NCI-H82 (cell line): Measurements from ENCODE around the gene MAP2K1.
A peak's percentile ranks its signal among the peaks of the same experiment; 100 is the strongest.

Experiments used
- DNase-seq: peaks from one replicate; lab custom pipeline; 2025; lab: John Stamatoyannopoulos, UW

Gene MAP2K1

DNA sequence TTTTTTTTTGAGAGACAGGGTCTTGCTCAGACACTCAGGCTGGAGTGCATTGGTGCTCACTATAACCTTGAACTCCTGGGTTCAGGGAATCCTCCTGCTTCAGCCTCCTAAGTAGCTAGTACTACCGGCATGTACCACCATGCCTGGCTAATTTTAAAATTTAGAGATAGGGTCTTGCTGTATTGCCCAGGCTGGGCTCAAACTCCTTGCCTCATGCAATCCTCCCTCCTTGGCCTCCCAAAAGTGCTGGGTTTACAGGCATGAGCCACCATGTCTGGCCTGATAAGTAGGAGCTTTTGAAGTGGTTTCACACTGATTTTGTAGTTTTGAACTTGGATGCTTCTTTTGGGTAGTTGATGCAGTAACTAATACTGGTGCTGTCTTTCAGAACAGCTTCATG, 7.8 kb downstream of the MAP2K1 start:
- no peak for DNase-seq

DNA sequence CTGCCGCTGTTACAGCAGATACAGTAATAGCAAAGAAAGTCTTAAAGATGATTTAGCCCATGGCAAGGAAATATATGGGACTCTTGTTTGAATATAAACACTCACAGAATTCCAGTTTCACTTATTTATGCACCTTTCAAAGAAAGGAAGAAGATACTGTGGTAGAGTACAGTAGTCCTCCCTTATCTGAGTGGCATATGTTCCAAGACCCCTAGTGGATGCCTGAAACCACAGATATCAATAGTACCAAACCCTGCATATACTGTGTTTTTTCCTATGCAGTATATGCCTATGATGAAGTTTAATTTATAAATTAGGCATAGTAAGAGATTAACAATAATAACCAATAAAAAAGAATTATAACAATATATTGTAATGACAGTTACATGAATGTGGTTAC, 8.2 kb downstream of the MAP2K1 start:
- no peak for DNase-seq

DNA sequence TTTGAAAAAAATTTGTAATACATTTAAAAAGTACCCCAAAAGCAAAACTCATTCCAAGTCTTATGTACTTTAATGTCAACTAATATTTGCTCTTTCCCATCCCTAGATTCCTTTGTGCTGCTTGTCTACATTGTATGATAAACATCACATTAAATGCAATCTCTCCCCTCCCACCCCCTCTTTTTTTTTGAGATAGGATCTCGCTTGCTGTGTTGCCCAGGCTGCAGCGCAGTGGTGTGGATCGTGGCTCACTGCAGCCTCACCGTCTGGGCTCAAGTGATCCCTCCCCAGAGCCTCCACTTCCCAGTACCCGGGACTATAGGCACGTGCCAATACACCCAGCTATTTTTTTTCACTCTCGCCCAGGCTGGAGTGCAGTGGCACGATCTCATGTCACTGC, 12.6 kb downstream of the MAP2K1 start:
- no peak for DNase-seq

DNA sequence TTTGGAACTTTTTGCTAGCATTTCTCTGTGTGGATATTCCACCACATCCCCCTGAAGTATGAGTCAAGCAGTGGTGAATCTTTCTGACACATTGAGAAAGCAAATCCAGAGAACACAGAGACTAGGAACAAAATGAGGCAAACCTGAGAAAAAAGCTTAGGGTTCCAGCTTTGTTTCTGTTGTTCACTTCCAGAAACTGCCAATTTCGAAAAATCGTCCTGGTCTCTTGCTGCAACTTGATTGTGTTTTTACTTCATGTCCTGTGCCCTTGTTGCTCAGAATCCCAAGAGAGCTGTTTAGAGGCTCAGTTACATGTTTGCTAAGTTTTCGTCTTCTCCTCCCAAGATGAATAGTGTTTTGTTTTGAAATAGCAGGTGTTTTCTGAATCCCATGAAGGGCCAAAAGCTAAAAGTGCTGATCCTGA, 13.7 kb downstream of the MAP2K1 start:
- DNase-seq = no peak

DNA sequence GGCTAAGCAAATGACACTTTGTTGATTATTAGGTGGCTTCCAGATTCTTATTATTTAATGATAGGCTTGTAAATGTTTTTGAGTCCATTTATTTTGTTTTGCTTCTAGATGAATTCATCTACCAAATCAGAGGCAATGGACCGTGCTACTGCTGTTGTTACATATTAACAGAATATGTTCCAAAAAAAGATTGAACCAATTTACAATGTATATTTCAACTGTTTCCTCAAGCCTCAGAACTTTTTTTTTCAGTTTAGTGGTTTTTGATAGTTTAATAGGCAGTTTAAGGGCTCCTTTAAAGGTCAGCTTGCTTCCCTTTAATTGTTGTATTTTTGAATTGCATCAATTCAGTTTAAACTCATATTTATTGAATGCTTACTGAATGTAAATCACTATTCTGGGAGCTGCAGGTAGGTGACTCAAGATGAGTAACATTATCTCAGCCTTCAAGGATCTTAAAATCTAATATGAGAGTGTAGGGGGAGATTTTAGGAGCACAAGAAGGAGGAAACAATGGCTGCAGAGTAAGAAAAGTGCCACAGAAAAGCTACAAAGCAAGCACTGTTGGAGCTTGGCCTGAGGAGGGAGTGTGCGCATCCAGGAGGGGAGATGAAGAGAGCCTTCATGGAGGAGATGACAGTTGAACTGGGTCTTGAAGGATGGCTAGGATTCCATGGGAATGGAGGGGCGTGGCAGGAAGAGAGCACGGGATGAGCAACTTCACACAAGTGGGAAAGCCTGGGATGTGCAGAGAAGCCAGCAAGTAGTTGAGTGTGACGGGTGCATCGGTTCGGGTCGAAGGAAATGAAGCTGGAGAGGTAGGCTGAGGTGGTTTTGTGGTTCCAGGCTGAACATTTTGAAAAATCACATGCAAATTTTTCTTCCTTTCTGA, 14.7 kb downstream of the MAP2K1 start:
- no peak for DNase-seq

DNA sequence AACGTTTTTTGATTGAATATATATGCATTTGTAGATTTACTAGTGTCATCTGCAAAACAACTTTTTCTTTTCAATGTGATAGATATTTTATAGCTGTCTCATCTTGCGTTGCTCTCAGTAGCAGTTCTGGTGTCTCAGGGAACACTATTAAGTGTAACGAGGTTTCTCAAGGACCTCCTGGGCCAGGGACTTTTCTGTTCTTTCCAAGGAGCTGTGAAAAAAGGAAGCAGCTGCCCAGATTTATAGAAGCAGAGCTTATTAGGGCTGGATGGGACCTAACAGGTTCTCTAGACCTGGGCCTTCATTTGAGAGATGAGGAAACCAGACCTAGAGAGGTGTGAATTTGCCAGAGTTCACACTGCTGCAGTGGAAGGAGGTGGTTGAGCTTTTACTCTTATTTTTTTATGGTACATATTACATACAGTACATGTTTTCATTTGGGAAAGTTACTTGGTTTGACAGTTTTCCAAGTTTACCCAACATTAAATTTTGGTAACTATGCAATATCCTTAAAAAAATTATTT, 16.1 kb downstream of the MAP2K1 start:
- DNase-seq = no peak

DNA sequence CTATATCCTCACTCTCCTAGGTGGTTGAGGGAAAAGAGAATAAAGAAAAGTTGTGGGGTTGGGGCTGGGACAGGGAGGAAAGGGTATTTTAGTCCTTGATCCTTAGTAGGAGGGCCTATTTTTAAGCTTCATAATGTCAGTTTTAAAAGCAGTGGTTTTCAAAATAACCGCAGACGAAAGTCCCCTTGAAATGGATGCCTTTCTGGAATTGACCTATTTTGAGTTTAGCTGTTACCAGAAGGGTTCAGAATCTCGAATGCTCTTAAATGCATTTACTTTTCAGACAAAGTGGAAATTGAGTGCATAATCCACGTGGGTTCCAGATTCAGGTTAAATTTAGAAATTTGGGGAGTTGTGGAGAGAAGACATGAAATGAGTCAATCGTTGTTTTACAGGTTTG, 16.6 kb downstream of the MAP2K1 start:
- DNase-seq = no peak

DNA sequence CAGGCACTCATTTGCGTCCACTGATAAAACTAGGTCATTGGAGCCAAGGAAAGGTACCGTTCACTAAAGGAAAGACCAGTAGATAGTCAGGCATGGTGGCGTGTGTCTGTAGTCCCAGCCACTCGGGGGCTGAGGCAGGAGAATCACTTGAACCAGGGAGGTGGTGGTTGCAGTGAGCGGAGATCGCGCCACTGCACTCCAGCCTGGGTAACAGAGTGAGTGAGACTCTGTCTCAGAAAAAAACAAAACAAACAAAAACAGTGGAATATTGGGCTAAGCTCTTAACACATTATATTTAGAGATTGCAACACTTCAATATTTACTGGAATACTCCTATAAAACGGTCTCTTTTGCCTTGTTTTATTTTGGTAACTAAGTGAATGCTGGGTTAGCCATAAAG, 17.4 kb downstream of the MAP2K1 start:
- no peak for DNase-seq

DNA sequence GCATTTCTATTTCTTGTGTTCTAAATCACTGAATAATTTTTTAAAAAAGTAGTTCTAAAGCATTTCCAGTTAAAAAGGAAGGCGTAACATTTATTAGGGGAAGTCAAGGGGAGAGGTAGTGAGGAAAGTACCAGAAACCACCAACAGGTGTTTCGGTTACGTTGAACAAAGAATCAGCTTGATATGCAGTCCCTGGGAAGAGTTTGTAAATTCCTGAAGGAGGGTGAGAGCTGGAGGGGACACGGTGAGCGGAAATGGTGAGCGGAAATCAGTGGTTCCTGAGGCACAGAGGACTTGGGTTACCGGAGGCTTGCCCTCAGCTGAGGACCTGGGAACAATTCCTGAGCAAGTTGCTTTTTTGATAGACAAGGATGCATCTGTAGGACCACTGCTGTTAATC, 17.8 kb downstream of the MAP2K1 start:
- DNase-seq = no peak

DNA sequence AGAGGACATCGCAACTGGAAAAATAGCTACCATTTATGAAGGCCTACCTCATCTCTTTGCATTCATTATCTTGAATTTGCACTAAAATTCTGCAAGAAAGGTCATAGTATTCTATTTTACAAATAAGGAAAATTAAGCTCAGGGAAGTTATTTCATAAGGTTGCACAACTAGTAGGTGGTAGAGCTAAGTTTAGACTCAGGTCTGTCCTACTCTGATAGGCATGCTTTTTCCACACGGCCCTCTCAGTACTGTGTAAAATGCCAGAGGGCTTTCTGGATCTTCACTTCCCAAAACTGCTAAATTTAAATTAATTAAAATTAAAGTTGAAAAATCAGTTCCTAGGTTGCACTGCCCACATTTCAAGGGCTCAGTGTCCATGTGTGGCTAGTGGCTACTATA, 18.3 kb downstream of the MAP2K1 start:
- no peak for DNase-seq

DNA sequence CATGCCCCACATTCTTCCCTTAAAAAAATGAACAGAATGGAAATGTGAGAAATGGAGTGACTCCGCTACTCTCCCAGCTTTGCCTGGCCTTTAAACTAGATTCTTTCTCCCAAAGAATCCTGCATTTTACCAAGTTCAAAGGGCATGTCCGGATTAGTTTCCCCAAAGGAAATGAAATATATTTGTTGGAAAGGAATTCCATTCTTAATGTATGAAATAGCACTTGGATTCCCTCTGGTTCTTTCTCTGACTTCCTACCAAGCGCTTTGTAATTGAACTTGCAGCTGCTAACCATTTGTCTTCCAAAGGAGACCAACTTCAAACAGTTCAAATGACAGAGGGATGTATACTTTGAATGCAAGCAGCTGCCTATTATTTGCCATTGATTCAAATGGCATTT, 18.9 kb downstream of the MAP2K1 start:
- no peak for DNase-seq

DNA sequence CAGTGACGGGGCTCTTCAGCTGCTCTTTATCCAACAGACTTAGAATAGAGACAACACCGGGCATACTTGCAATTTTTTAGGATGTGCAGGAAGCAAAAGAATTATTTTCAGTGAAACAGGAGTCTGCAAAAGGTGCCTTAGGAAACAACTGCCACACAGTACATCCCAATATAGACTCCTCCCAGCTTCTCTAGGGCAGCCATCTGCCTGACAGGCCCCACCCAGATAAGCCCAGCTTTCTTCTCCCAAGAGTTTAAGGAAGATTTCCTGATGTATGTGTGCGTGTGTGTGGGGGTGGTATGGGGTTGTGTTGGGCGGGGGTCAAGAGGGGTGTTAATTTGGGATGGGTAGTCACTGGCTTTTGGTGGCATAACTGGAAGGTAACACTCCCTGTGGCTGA, 21.5 kb downstream of the MAP2K1 start:
- peak; percentile 62 for DNase-seq

DNA sequence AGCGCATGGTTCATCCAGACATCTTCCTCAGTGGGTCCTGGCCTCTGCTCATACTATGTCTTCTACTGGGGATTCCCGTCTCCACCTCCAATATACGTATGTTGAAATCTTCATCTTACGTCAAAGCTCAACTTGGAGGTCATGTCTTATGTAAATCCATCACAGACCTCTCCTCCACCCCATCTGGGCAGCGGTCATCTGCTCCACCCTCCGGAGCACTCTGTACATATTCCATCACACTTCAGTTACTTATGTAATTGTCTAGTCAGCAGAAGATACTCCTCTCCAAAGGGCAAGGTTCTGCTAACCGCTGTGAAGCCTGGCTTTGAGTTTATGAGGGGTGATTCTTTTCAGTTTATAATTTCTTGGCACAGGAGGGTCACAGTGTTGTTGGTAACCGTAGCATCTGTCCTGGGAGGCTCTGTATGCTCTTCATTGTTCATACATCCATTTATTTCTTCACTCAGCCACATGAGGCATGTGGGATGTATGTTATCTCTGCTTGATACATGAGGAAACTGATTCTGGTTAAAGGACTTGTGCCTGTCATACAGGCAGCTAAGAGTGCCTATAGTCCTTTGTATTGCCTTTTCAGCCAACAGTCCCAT, 22.1 kb downstream of the MAP2K1 start:
- no peak for DNase-seq

DNA sequence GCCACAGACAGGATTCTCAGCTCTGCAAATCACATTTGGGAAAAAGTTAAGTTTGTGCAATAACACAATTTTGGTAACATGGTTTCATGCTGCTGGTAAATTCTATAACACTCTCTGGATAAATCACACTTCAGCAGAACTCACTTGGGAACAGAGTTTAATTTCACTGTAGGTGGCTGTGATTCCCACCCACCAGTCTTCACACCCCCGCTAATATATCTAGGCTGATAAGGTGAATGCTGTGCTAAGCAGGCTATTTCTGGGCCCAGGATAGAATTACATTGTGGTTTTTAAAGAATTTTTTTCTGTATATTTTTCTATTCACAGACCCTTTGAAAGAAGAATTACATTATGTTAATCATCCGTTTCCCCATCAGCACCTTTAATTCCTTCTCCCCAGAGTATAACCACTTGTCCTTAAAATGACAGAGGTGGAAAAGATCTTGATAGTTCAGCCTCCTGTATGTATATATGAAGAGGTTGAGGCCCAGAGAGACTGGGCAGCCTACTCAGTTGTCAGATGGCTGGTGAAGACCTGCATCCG, 22.9 kb downstream of the MAP2K1 start:
- DNase-seq = no peak

DNA sequence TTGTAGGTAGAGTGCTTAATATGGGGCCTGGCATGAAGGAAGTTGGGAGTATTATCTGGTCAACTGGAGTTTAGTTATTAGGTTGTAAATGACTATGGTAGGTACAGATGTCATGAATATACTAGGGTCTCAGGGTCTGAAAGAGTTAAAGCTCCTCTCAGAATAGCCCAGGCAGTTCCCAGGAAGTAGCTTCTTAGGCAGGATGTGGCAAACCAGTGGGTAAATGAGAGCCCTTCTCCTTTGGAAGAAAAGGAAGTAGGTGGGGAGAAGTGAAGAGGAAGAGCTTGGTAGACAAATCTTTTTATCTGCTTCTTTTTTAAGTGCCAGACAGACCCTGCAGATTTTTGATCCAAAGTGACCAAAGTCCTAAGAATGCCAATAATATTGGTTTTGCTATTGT, 24.5 kb downstream of the MAP2K1 start:
- no peak for DNase-seq

DNA sequence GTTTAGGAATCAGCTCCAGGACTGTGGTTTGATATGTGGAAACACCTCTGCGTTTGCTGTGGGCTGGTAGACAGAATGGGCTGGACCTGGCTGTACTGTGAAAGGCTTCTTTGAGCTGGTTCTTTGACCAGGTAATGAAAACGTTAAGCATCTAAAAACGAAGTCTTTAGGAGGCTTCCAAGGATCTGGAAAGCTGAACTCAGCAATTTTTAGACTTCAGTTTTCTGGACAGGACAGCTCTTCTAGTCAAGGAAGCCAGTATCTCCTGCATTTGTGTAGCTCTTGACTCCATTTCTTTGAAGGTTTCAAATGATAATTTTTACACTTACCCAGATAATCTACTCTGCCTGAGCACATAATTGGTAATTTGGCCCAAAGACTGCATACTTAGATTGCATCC, 25.5 kb downstream of the MAP2K1 start:
- no peak for DNase-seq

DNA sequence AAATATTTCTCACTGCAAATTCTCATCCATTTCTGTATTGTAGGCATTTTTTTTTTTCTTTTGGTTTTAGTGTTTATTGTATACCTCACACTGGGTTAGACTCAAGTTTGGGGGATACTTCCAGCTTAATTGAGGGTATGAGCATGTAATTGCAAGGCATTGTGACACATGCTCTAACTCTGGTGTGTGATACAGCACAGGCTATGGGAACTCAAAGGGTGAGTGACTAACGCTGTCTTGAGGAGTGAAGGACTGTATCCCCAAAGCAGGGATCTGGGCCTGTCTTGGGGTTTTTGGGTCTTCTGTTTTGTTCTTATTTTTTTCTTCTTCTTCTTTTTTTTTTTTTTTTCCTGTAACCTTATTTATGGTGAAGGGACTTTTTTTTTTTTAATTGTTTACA, 26.9 kb downstream of the MAP2K1 start:
- no peak for DNase-seq

DNA sequence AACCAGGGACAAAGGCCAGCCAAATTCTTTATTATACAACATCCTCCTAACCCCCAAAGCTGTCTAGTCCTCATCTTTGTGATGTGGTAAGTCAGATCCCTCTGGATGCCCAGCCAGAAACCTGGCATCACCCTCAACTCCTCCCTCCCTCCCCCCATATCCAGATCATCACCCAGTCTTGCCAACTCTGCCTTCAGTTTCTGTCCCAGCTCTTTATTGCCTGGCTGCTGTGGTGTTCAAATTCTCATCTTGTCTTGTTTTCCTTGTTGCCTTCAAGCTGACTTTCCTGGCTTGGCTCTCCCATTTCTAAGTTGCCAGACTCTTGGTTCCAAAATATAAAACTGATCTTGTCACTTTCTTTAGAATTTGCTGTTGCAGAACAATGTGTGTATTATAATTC, 28.6 kb downstream of the MAP2K1 start:
- DNase-seq = no peak

DNA sequence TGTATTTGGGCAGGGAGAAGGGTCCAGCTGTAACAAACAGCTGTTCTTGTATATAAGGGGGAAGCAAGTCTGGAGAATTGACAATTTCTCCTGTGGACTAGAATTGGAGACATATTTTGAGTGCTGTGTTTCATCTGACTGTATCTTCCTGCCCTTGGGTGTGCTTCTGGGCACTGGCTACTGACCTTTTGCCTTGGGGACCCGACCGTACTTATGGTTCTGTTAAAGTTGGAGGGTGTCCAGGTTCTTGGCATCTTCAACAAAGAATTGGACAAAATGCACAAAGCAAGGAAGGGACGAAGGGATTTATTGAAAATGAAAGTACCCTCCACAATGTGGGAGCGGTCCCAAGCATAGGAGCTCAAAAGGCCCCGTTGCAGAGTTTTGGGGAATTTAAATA, 31.0 kb downstream of the MAP2K1 start:
- no peak for DNase-seq

DNA sequence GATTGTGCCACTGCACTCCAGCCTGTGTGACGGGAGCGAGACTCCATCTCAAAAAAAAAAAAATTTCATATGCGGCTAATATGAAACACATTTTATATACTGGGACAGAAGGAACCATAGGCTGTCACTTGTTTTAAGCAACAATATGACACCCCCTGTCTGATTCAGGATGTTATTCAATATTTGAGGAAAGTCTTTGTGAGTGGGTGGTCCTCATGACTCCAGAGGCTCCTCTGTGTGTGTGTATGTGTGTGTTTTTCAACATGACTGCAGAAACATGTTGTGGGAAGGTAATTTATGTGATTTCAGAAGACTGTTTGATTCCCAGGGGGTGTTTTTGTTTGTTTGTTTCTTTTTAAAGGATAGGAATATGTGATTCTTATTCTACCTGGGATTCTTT, 32.8 kb downstream of the MAP2K1 start:
- no peak for DNase-seq

DNA sequence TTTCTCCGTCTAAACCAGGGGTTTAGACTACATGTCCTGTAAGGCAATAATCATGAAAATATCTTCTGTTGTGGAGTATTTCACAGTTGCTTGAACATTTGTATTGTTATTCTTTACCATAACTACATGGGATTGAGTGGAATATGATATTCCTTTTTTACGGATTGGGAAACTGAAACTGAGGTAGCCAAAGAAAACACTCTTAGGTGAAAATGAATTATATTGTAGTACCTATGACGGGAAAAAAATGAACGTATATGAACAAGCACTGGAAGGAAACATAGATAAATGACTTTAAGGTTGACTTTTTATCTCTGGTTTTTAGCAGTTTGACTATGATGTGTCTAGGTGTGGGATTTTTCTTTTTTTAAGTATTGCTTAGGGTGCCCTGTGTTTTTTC, 35.6 kb downstream of the MAP2K1 start:
- DNase-seq = no peak

DNA sequence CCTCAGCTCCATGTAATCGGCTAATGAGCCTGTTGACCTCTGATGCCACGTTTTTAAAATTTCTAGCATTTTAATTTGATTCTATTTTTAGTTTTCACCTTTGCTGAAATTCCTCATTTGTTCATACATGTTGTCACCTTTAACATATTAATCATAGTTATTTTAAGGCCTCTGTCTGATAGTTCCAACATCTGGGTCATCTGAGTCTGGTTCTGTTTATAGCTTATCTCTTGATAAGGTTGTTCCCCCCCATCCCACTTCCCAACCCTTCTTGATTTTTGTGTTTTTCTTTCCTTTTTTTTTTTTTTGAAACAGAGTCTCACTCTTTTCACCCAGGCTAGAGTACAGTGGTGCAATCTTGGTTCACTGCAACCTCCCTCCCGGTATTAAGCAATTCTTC, 36.4 kb downstream of the MAP2K1 start:
- no peak for DNase-seq

DNA sequence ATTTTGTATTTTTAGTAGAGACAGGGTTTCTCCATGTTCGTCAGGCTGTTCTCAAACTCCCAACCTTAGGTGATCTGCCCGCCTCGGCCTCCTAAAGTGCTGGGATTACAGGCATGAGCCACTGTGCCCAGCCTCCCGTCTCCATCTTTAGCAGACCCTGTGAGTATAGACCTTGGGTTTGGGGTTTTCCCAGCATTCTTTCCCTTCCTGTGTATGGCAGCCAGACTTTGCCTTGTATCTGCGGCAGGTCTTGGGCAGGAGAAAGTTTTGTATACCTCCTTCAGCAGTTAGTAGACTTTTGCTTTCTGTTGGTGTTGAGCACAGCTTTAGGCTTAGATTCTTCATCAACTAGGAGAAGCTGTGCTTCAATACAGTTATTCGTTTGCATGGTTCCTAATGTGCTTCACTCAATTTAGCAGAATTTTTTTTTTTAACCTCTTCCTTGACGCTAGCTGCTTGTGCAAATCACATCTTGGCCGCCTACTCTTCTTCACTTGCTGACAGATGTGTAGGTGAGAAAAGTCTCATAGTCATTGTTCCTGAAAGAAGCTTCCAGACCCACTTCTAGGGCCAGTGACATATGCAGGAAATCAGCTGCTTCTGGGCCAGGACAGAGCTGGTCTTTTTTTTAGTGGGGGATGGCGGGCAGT, 38.4 kb downstream of the MAP2K1 start:
- no peak for DNase-seq
